Trophoblast cell (in vitro differentiated cells and primary cell): ENCODE data around the gene GABRB2.

Experiments
- DNase-seq, 2 donors: peaks; one replicate each; pipeline ENCODE4 v3.0.0-alpha.2; 2016
- H2AFZ ChIP-seq: 2 replicates; pipeline ENCODE4 v1.6.1; 2013; ENCODE audit warnings: low read length, moderate library complexity, mild to moderate bottlenecking; ENCODE audit not compliant: insufficient read depth, poor library complexity
- H2AK5ac ChIP-seq: 2 replicates; pipeline ENCODE4 v1.6.1; 2013; ENCODE audit warnings: mild to moderate bottlenecking, low read length
- H2BK120ac ChIP-seq: 2 replicates; pipeline ENCODE4 v1.6.1; 2013; ENCODE audit warnings: low read length, mild to moderate bottlenecking, moderate library complexity; ENCODE audit not compliant: insufficient read depth, poor library complexity
- H2BK12ac ChIP-seq: 2 replicates; pipeline ENCODE4 v1.6.1; 2013; ENCODE audit warnings: mild to moderate bottlenecking, low read length, moderate library complexity
- H2BK5ac ChIP-seq: 2 replicates; pipeline ENCODE4 v1.6.1; 2013; ENCODE audit warnings: low read length, low read depth, moderate library complexity, mild to moderate bottlenecking; ENCODE audit not compliant: poor library complexity
- H3K14ac ChIP-seq: 2 replicates; pipeline ENCODE4 v1.6.1; 2013; ENCODE audit warnings: mild to moderate bottlenecking, low read length
- H3K18ac ChIP-seq: 2 replicates; pipeline ENCODE4 v1.6.1; 2013; ENCODE audit warnings: mild to moderate bottlenecking, low read length
- H3K23ac ChIP-seq: 2 replicates; pipeline ENCODE4 v1.6.1; 2013; ENCODE audit warnings: low read length
- H3K27ac ChIP-seq: 2 replicates; pipeline ENCODE4 v1.5.1; 2013; ENCODE audit warnings: low read depth, mild to moderate bottlenecking, inconsistent platforms, low read length, moderate library complexity
- H3K27me3 ChIP-seq: 2 replicates; pipeline ENCODE4 v1.6.1; 2013; ENCODE audit warnings: inconsistent platforms, mild to moderate bottlenecking, low read length, moderate library complexity; ENCODE audit not compliant: insufficient read depth
- H3K36me3 ChIP-seq, 2 experiments: 1 replicate in 1 of 2; 2 replicates in 1 of 2; pipeline ENCODE4 v1.6.1; 2013; ENCODE audit warnings: low read length in 2 of 2, mild to moderate bottlenecking in 2 of 2, moderate library complexity in 1 of 2; ENCODE audit not compliant: insufficient read depth in 2 of 2, control insufficient read depth in 1 of 2
- H3K4ac ChIP-seq: 2 replicates; pipeline ENCODE4 v1.6.1; 2013; ENCODE audit warnings: low read depth, mild to moderate bottlenecking, low read length, moderate library complexity
- H3K4me1 ChIP-seq, 2 experiments: 1 replicate in 1 of 2; 2 replicates in 1 of 2; pipeline ENCODE4 v1.6.1; 2013; ENCODE audit warnings: low read length in 2 of 2, mild to moderate bottlenecking in 2 of 2, moderate library complexity in 1 of 2; ENCODE audit not compliant: insufficient read depth in 2 of 2, control insufficient read depth in 1 of 2
- H3K4me2 ChIP-seq: 2 replicates; pipeline ENCODE4 v1.6.1; 2013; ENCODE audit warnings: inconsistent platforms, mild to moderate bottlenecking, low read length, moderate library complexity
- H3K4me3 ChIP-seq: 2 replicates; pipeline ENCODE4 v1.5.1; 2013; ENCODE audit warnings: mild to moderate bottlenecking, low read depth, low read length, inconsistent platforms
- H3K79me1 ChIP-seq: one replicate; pipeline ENCODE4 v1.6.1; 2013; ENCODE audit warnings: low read length
- H3K79me2 ChIP-seq: 2 replicates; pipeline ENCODE4 v1.6.1; 2013; ENCODE audit warnings: low read length, mild to moderate bottlenecking; ENCODE audit not compliant: control insufficient read depth, insufficient read depth, poor library complexity
- H3K9ac ChIP-seq: 2 replicates; pipeline ENCODE4 v1.6.1; 2013; ENCODE audit warnings: mild to moderate bottlenecking, low read length
- H3K9me3 ChIP-seq: 2 replicates; pipeline ENCODE4 v1.6.1; 2013; ENCODE audit warnings: low read depth, mild to moderate bottlenecking, control low read depth, inconsistent platforms, low read length; ENCODE audit not compliant: insufficient read depth
- H4K12ac ChIP-seq: 2 replicates; pipeline ENCODE4 v1.6.1; 2013; ENCODE audit warnings: low read depth, mild to moderate bottlenecking, low read length, moderate library complexity
- H4K8ac ChIP-seq: 2 replicates; pipeline ENCODE4 v1.6.1; 2013; ENCODE audit warnings: low read depth, mild to moderate bottlenecking, low read length, moderate library complexity
- H4K91ac ChIP-seq: one replicate; pipeline ENCODE4 v1.6.1; 2013; ENCODE audit warnings: low read depth, mild to moderate bottlenecking, low read length, moderate library complexity
- WGBS: extraction: QIAGEN DNeasy Blood & Tissue Kit; methylation state at CpG from one replicate; pipeline ENCODE4 v1.1.7; 2013; ENCODE audit warnings: missing lambda C conversion rate; ENCODE audit not compliant: insufficient read length, insufficient coverage; ENCODE audit errors: extremely low coverage; 5-methylcytosine and 5-hydroxymethylcytosine counted together

Gene GABRB2

GRCh38 chr5:161547738-161548486 is 1.4 kb upstream of the GABRB2 start:
- WGBS = no CpG with 5 or more reads among the region's 64 CpGs

GRCh38 chr5:161547406-161547737 is 847 bp upstream of the GABRB2 start:
- H3K27me3 ChIP-seq = peaks cover 32% of the 10 kb centered on the region
- peak overlapping the region; percentile 53 for H3K4me3 ChIP-seq
- no peak overlapping the region for H3K18ac ChIP-seq
- H2AK5ac ChIP-seq = no peak overlapping the region
- no peak overlapping the region for H2AFZ ChIP-seq
- H4K12ac ChIP-seq = no peak overlapping the region
- peak overlapping the region; percentile 95 for H3K4me2 ChIP-seq
- no peaks in the 10 kb centered on the region for H3K79me2 ChIP-seq
- no peaks in the 10 kb centered on the region for H3K36me3 ChIP-seq
- no peak overlapping the region for H3K23ac ChIP-seq
- no peak overlapping the region for H3K9ac ChIP-seq
- H2BK5ac ChIP-seq = no peak overlapping the region
- no CpG with 5 or more reads among the region's 17 CpGs for WGBS
- H3K4ac ChIP-seq = no peak overlapping the region
- H3K14ac ChIP-seq = no peak overlapping the region
- no peak overlapping the region for H2BK120ac ChIP-seq
- no peak overlapping the region for H2BK12ac ChIP-seq
- H3K79me1 ChIP-seq = no peaks in the 10 kb centered on the region
- peaks cover 2% of the 10 kb centered on the region for H3K9me3 ChIP-seq
- DNase-seq = no peak
- peaks cover 9 to 14% of the 10 kb centered on the region in 2 experiments for H3K4me1 ChIP-seq
- no peak overlapping the region for H3K27ac ChIP-seq
- H4K8ac ChIP-seq = no peak overlapping the region
- H4K91ac ChIP-seq = no peak overlapping the region

More at GRCh38 chr5:161547738-161548486, 1.4 kb upstream of the GABRB2 start:
- no peak overlapping the region for H4K12ac ChIP-seq
- no peak overlapping the region for H4K8ac ChIP-seq
- H3K36me3 ChIP-seq = no peaks in the 10 kb centered on the region
- H3K79me2 ChIP-seq = no peaks in the 10 kb centered on the region
- H3K27me3 ChIP-seq = peaks cover 32% of the 10 kb centered on the region
- no peak overlapping the region for H3K4ac ChIP-seq
- H4K91ac ChIP-seq = no peak overlapping the region
- H3K4me2 ChIP-seq = peak overlapping the region; percentile 95
- no peak overlapping the region for H3K14ac ChIP-seq
- H3K27ac ChIP-seq = no peak overlapping the region
- H3K4me3 ChIP-seq = peak overlapping the region; percentile 53
- H3K79me1 ChIP-seq = no peaks in the 10 kb centered on the region
- H3K4me1 ChIP-seq = peaks cover 9 to 14% of the 10 kb centered on the region in 2 experiments
- H3K18ac ChIP-seq = no peak overlapping the region
- no peak overlapping the region for H3K23ac ChIP-seq
- H2AK5ac ChIP-seq = no peak overlapping the region
- no peak overlapping the region for H3K9ac ChIP-seq
- DNase-seq = no peak
- H2BK12ac ChIP-seq = no peak overlapping the region
- no peak overlapping the region for H2BK5ac ChIP-seq
- peaks cover 2% of the 10 kb centered on the region for H3K9me3 ChIP-seq
- no peak overlapping the region for H2AFZ ChIP-seq
- no peak overlapping the region for H2BK120ac ChIP-seq

GRCh38 chr5:161546095-161546469 is 443 bp downstream of the GABRB2 start:
- Histone ChIP-seq H3K27me3 (peaks cover 32% of the 10 kb centered on the region), H2BK120ac (no peak overlapping the region), H3K4me1 (peaks cover 9 to 14% of the 10 kb centered on the region in 2 experiments), H3K23ac (no peak overlapping the region), H3K4me3 (no peak overlapping the region), H2AK5ac (no peak overlapping the region), H3K18ac (no peak overlapping the region), H3K9me3 (peaks cover 2% of the 10 kb centered on the region), H4K91ac (no peak overlapping the region), H3K4ac (no peak overlapping the region), H3K4me2 (peak overlapping the region; percentile 99), H3K27ac (no peak overlapping the region), H3K14ac (no peak overlapping the region), H4K12ac (no peak overlapping the region), H3K9ac (no peak overlapping the region), H3K79me1 (no peaks in the 10 kb centered on the region), H2AFZ (no peak overlapping the region), H3K36me3 (no peaks in the 10 kb centered on the region), H3K79me2 (no peaks in the 10 kb centered on the region), H2BK12ac (no peak overlapping the region), H2BK5ac (no peak overlapping the region), H4K8ac (no peak overlapping the region)
- DNase-seq = no peak
- no CpG with 5 or more reads among the region's 8 CpGs for WGBS

GRCh38 chr5:161545344-161546094 is 1.0 kb downstream of the GABRB2 start:
- Histone ChIP-seq H4K91ac (no peak overlapping the region), H3K9ac (no peak overlapping the region), H2AFZ (no peak overlapping the region), H3K4me2 (no peak overlapping the region), H3K79me1 (no peaks in the 10 kb centered on the region), H3K79me2 (no peaks in the 10 kb centered on the region), H2AK5ac (no peak overlapping the region), H4K8ac (no peak overlapping the region), H3K4me1 (peaks cover 9 to 14% of the 10 kb centered on the region in 2 experiments), H3K4ac (no peak overlapping the region), H2BK120ac (no peak overlapping the region), H3K27me3 (peaks cover 32% of the 10 kb centered on the region), H3K14ac (no peak overlapping the region), H3K27ac (no peak overlapping the region), H3K23ac (no peak overlapping the region), H3K4me3 (no peak overlapping the region), H2BK12ac (no peak overlapping the region), H3K9me3 (peaks cover 2% of the 10 kb centered on the region), H4K12ac (no peak overlapping the region), H3K36me3 (no peaks in the 10 kb centered on the region), H2BK5ac (no peak overlapping the region), H3K18ac (no peak overlapping the region)
- DNase-seq = no peak
- whole genome bisulfite sequencing = no CpG with 5 or more reads among the region's 8 CpGs
